ENCODE data around the gene CCN2.

- TF ChIP-seq CTCF (IDR thresholded peaks at IDR 0.05) (no peak), POLR2A (IDR thresholded peaks at IDR 0.05) (no peak), POLR2AphosphoS5 (IDR thresholded peaks at IDR 0.05) (no peak)
These were observed 32.4 kb downstream of the CCN2 start for GRCh38 chr6:131918650-131919355.
